Lower lobe of right lung (tissue), 2 donors: ENCODE results near the gene RNF14. TPM values are rescaled to one million over a fixed set of nuclear protein-coding genes. Genes with fewer than 3 reads are reported as not detected.

ENCODE experiments used
- ATAC-seq, 2 donors: fragments of 200-7000 bp; cut with Tn5 transposase; one replicate each; pipeline ENCODE4 v1.9.1; 2020 to 2022; ENCODE audit warnings: mild to moderate bottlenecking in 2 of 2, moderate library complexity in 2 of 2
- DNase-seq: peaks from one replicate; pipeline ENCODE4 v3.0.0-alpha.2; 2020
- H3K27ac ChIP-seq: fragments of 200-600 bp; one replicate; pipeline ENCODE4 v1.8.0; 2022
- H3K27me3 ChIP-seq: fragments of 200-600 bp; one replicate; pipeline ENCODE4 v1.8.0; 2022; ENCODE audit warnings: low read depth
- H3K36me3 ChIP-seq: fragments of 200-600 bp; one replicate; pipeline ENCODE4 v1.8.0; 2022; ENCODE audit warnings: mild to moderate bottlenecking
- H3K4me1 ChIP-seq: fragments of 200-600 bp; one replicate; pipeline ENCODE4 v1.8.0; 2022
- H3K4me3 ChIP-seq: fragments of 200-600 bp; one replicate; pipeline ENCODE4 v1.8.0; 2022; ENCODE audit warnings: mild to moderate bottlenecking
- H3K9me3 ChIP-seq: fragments of 200-600 bp; one replicate; pipeline ENCODE4 v1.8.0; 2022
- intact Hi-C: fragments of 100-400 bp; cut with DNase I; formaldehyde crosslinking; loops from one replicate; pipeline ENCODE4 v1.11.0; 2022
- total RNA-seq: library from RNA; stranded (reverse); fragmentation: NEBNext Ultra II Directional; extraction: Animal tissue kit (Norgen Biotek cat#: 25700); gene quantifications from one replicate; pipeline ENCODE4 v1.2.1, GENCODE V29; 2021
- TF ChIP-seq, protein P1 (sequence below): fragments of 200-600 bp; IDR thresholded peaks from one replicate; pipeline ENCODE4 v1.8.0; 2022; ENCODE audit warnings: antibody characterized with exemption, mild to moderate bottlenecking
- donor health status: DM: no; HTN: yes; CAD: no; lungs with severe emphysema.

RNF14 gene
- total RNA-seq, 1 donor from 2014 or later: 47.1 TPM

DNA sequence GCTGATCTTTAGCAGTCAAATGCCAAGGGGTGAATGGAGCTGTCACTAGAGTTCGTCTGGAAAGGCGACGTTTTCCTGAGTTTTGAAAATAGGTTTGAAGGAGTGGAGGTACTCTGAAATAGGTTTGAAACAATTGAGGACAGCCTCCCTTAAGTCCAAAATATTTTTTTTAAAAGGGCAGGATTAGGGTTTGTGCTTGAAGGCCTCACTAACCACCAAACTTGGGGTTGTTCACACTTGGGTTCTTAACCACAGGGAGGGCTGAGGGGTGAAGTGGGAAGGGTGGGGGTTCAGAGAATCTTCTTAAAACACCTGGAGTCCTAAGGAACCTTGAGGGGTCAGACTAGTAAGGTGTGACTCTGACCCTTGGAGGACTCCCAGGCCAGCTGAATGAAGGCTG is 7.4 kb upstream of the RNF14 start:
- H3K4me1 ChIP-seq: peaks cover 36% of the 10 kb centered on the region
- intact Hi-C loops: no loop called here
- ATAC-seq: no peak

DNA sequence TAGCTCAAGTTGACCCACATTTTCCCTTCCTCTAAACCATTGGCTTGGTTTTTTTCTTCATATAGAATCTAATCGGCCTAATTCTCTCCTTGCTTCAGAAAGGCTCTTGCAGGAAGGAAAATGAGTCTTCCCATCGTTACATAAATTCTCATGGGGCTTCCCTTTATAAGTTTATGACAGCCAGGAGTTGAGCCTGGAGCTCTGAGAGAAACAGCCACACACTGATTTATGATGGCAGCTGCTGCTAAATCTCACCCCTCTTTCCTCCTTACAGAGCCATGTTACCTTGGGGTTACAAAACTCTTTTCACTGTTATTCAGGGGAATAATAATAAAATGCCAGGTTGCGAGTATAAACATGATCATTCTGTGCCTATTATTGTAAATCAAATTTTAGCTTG is 5.2 kb upstream of the RNF14 start:
- intact Hi-C loops: no loop called here
- H3K36me3 ChIP-seq: no peaks in the 10 kb centered on the region
- DNase-seq (no peak), ATAC-seq (no peak)
- TF ChIP-seq, protein P1, sequence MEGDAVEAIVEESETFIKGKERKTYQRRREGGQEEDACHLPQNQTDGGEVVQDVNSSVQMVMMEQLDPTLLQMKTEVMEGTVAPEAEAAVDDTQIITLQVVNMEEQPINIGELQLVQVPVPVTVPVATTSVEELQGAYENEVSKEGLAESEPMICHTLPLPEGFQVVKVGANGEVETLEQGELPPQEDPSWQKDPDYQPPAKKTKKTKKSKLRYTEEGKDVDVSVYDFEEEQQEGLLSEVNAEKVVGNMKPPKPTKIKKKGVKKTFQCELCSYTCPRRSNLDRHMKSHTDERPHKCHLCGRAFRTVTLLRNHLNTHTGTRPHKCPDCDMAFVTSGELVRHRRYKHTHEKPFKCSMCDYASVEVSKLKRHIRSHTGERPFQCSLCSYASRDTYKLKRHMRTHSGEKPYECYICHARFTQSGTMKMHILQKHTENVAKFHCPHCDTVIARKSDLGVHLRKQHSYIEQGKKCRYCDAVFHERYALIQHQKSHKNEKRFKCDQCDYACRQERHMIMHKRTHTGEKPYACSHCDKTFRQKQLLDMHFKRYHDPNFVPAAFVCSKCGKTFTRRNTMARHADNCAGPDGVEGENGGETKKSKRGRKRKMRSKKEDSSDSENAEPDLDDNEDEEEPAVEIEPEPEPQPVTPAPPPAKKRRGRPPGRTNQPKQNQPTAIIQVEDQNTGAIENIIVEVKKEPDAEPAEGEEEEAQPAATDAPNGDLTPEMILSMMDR: no peak
- no peak overlapping the region for H3K4me3 ChIP-seq
- H3K9me3 ChIP-seq: no peaks in the 10 kb centered on the region
- no peaks in the 10 kb centered on the region for H3K27me3 ChIP-seq
- H3K4me1 ChIP-seq: peaks cover 20% of the 10 kb centered on the region
- H3K27ac ChIP-seq: no peak overlapping the region

More for the DNA sequence above, 7.4 kb upstream of the RNF14 start:
- DNase-seq: no peak
- Histone ChIP-seq H3K27ac (no peak overlapping the region), H3K36me3 (no peaks in the 10 kb centered on the region), H3K9me3 (no peaks in the 10 kb centered on the region), H3K4me3 (no peak overlapping the region), H3K27me3 (no peaks in the 10 kb centered on the region)
- TF ChIP-seq, protein P1: no peak

DNA sequence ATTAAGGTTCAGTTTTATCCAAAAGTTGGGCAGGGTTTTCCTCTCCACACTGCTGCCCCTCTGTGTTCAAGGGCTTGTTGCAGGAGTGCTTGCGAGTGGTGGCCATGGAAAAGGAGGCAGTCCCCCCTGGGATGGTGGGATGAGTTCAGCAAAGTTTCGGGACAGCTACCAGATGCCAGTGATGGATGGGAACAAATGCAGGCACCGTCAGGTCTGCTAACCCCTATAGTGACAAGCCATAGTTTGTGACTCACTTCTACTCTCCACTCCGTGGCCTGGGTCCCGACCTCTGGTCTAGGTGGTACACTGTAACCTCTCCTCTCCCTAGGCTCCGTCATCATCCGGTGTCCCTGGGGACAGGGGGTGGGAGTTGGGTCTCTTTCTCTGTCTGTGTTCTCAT is 3.8 kb upstream of the RNF14 start:
- no peak overlapping the region for H3K27ac ChIP-seq
- TF ChIP-seq, protein P1: no peak

DNA sequence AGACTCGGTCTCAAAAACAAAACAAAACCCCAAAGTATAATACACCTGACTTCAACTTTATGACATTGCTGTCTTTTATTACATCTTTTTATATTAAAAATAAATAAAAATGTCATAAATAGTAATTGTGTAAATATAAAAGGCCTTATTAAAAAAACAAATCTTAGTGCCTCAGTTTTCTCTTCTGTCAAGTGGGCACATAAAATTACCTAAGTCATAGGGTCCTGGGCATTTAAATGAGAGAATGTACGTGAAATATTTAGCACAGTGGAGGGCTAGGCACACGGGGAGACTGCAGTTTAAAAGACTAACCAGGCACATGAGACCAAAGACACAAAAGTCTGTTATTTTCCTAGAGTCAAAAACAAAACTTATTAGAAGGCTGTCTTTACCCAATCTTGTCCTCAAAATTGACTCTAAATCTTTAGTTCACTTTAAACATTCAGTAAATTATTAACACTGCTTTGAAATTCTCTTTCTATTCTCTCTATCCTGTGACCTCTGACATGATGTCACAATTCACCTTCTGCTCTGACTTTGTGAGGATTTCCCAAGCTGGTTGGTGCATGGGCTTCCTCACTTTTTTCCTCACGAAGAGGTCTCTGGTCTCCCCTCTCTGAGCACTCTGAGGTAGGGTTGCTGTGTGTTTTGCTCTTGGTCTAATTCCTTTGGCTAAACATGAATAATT is 2.5 kb upstream of the RNF14 start:
- H3K27me3 ChIP-seq: no peaks in the 10 kb centered on the region
- TF ChIP-seq, protein P1: no peak
- H3K36me3 ChIP-seq: peaks cover under 1% of the 10 kb centered on the region
- H3K9me3 ChIP-seq: no peaks in the 10 kb centered on the region
- H3K4me3 ChIP-seq: no peak overlapping the region
- intact Hi-C loops: no loop called here
- no peak overlapping the region for H3K27ac ChIP-seq
- ATAC-seq: no peak
- peaks cover 17% of the 10 kb centered on the region for H3K4me1 ChIP-seq
- DNase-seq: no peak

More for the DNA sequence above, 3.8 kb upstream of the RNF14 start:
- Histone ChIP-seq H3K9me3 (no peaks in the 10 kb centered on the region), H3K4me3 (no peak overlapping the region), H3K4me1 (peaks cover 12% of the 10 kb centered on the region), H3K36me3 (no peaks in the 10 kb centered on the region), H3K27me3 (no peaks in the 10 kb centered on the region)
- DNase-seq: no peak
- ATAC-seq: no peak
- intact Hi-C loops: no loop called here

DNA sequence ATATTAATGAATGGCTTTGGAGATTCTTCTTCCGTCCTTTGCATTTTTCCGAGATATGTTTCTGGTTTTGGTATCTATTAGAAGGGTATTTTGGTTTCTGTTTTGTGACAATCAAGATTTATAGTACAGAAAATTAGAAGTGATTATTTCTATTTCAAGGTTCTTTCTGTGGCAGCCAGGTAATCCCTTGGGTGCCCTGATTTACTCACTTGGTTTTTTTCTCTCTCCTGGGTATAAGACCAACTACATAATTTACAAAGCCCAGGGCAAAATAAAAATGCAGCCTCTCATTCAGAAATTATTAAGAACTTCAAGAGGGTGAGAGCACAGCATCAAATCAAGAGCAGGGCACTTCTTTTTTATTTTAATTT is 2.0 kb upstream of the RNF14 start:
- H3K27ac ChIP-seq: no peak overlapping the region
- TF ChIP-seq, protein P1: no peak
- intact Hi-C loops: no loop called here
- no peak overlapping the region for H3K4me3 ChIP-seq
- peaks cover 6% of the 10 kb centered on the region for H3K36me3 ChIP-seq
- DNase-seq (no peak), ATAC-seq (no peak)
- no peaks in the 10 kb centered on the region for H3K9me3 ChIP-seq
- H3K4me1 ChIP-seq: peaks cover 17% of the 10 kb centered on the region
- H3K27me3 ChIP-seq: no peaks in the 10 kb centered on the region
